HG03135 (cell line): ENCODE measurements around the gene PLEKHG3.
"Not testable (repeated sequence)": the region's sequence is repeated elsewhere in the genome, so short reads cannot be mapped to it uniquely, and the experiment has no call there.

Experiments used
- ATAC-seq: cut with Tn5 transposase; IDR thresholded peaks from one replicate; pipeline ENCODE4 v1.9.1; 2021; ENCODE audit warnings: mild to moderate bottlenecking, moderate library complexity; ENCODE audit not compliant: unreplicated experiment

The PLEKHG3 gene

GRCh38 chr14:64704143-64704742, at the start of gene PLEKHG3:
PLEKHG3 (plus strand) TSS chr14:64704424; CDS start chr14:64727632, 23,208 bp downstream.
- no peak for ATAC-seq

- ATAC-seq: no peak
These were observed 49.3 kb upstream of the PLEKHG3 start for GRCh38 chr14:64654901-64655300.

GRCh38 chr14:64656986-64657385, 47.2 kb upstream of the PLEKHG3 start:
- ATAC-seq: no peak

DNA sequence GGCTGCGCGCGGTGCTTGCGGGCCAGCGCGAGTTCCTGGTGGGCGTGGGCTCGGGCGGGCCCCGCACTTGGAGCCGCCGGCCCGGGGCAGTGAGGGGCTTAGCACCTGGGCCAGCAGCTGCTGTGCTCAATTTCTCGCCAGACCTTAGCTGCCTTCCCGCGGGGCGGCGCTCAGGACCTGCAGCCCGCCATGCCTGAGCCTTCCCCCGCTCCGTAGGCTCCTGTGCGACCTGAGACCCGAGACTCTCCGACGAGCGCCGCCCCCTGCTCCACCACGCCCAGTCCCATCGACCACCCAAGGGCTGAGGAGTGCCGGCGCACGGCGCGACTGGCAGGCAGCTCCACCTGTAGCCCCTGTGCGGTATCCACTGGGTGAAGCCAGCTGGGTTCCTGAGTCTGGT, 46.0 kb upstream of the PLEKHG3 start:
- no peak for ATAC-seq

DNA sequence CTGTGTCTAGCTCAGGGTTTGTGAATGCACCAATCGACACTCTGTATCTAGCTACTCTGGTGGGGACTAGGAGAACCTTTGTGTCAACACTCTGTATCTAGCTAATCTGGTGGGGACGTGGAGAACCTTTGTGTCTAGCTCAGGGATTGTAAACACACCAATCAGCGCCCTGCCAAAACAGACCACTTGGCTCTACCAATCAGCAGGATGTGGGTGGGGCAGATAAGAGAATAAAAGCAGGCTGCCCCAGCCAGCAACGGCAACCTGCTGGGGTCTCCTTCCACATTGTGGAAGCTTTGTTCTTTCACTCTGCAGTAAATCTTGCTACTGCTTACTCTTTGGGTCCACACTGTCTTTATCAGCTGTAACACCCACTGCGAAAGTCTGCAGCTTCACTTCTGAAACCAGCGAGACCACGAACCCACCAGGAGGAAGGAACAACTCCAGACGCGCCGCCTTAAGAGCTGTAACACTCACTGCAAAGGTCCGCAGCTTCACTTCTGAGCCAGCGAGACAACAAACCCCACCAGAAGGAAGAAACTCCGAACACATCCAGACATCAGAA, 45.4 kb upstream of the PLEKHG3 start:
- ATAC-seq: not testable (repeated sequence)

GRCh38 chr14:64659366-64659765, 44.9 kb upstream of the PLEKHG3 start:
- ATAC-seq: no peak

GRCh38 chr14:64663174-64663573, 41.0 kb upstream of the PLEKHG3 start:
- ATAC-seq: no peak

DNA sequence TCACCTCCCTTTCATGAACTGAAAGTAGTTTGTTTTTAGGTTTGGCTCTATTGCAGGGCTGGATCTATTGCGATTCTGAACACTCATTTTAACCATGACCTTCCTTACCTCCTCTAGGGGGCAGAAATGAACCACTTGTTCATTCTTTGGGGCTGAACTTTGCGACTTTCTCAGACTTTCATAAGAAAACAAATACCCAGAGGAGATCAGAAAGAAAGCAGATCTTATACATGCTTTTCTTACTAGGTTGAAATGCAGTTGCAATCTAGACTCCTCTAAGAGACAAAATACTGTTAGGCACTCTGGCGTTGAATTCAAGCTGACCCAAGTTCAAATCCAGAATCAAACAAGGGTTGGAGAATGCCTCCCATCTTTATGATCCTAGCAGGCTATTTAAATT, 32.6 kb upstream of the PLEKHG3 start:
- ATAC-seq: no peak

DNA sequence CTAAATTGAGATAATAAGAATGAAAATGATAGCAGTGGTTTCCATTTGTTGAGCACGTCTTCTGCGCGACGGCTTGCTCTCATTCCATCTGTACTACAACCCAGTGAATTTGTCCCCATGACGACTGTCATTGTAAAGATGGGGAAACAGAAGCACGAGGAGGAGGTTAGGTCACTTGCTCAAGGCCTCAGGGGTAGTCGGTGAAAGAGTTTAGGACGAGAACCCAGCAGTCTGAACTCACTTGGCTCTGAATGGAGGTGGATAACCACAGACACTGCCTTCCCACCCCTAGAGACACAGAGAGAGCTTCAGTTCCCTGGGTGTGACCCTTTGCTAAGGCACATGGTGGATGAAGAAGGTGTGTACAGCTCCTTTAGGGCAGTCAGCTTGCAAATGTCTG, 30.9 kb upstream of the PLEKHG3 start:
- no peak for ATAC-seq

DNA sequence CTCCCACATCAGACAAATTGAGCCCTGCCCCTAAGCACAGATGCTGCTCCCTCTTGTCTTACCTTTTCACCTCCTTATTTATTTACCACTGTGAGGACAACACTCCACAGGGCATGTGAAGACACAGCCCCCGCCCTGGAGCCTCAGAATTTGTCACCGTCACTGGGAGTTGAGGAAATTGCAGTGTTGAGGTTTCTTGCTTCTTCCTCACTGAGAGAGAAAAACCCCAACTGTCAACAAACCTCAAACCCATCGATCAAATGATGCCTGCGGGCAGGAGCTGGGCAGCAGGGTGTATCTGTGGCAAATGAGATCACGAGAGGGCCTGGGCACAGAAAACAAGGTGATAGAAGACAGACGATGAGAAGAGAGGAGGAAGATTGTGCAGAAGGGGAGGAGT, 30.5 kb upstream of the PLEKHG3 start:
- ATAC-seq: no peak

DNA sequence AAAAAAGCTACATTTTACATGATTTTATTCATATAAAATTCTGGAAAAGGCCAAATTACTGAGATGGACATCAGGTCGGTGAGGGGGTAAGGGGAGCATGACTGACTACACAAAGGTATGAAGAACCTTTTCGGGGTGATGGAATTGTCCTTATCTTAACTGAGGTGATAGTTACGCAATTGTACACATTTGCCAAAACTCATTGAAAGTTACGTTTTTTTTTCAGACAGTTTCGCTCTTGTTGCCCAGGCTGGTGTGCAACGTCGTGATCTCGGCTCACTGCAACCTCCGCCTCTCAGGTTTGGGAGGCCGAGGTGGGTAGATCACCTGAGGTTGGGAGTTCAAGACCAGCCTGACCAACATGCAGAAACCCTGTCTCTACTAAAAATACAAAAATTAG, 29.4 kb upstream of the PLEKHG3 start:
- no peak for ATAC-seq

DNA sequence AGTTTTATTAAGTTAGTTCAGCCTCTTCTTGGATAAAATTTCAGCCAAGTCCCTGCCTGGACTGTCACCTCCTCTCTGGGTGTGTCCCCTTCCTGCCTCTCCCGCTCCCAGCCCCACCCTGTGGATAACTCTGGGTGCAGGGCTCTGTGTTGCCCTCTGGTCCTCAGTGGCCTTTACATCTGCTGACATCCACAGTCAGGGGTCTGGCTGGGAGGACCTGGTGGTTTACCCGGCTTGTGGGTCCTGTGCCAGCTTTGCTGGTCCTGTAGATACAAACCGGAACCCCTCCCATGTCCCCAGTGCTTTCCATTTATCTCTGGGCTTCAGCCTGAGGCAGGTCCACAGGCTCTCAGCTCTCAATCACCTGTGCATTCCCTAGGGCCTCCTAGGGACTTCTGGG, 28.9 kb upstream of the PLEKHG3 start:
- no peak for ATAC-seq

GRCh38 chr14:64676410-64677008, 27.7 kb upstream of the PLEKHG3 start:
- no peak for ATAC-seq

- ATAC-seq: no peak
These were observed 24.1 kb upstream of the PLEKHG3 start for GRCh38 chr14:64680013-64680713.

- no peak for ATAC-seq
These were observed 23.5 kb upstream of the PLEKHG3 start for GRCh38 chr14:64680714-64681065.

GRCh38 chr14:64681796-64682710, 22.2 kb upstream of the PLEKHG3 start:
- no peak for ATAC-seq

GRCh38 chr14:64682843-64683242, 21.4 kb upstream of the PLEKHG3 start:
- ATAC-seq: no peak

- ATAC-seq: no peak
These were observed 21.0 kb upstream of the PLEKHG3 start for GRCh38 chr14:64683264-64683663.

DNA sequence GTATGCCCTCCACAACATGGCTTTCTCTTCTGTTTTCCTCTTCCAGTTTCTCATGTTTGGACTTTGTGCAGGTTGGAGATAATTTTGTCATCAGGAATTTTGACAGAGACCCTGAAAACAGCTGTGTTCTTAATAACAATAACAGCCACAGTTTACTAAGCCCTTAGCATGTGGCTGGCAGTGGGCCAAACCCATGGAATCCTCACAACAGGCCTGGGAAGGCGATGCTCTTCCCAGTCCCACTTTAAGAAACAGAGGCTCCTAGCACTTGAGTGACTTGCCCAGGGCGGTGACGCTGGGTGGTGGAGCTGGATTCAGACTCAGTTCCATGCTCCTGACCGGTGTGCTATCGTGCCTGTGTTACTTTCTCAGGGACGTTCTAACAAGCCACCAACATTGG, 20.1 kb upstream of the PLEKHG3 start:
- ATAC-seq: no peak

DNA sequence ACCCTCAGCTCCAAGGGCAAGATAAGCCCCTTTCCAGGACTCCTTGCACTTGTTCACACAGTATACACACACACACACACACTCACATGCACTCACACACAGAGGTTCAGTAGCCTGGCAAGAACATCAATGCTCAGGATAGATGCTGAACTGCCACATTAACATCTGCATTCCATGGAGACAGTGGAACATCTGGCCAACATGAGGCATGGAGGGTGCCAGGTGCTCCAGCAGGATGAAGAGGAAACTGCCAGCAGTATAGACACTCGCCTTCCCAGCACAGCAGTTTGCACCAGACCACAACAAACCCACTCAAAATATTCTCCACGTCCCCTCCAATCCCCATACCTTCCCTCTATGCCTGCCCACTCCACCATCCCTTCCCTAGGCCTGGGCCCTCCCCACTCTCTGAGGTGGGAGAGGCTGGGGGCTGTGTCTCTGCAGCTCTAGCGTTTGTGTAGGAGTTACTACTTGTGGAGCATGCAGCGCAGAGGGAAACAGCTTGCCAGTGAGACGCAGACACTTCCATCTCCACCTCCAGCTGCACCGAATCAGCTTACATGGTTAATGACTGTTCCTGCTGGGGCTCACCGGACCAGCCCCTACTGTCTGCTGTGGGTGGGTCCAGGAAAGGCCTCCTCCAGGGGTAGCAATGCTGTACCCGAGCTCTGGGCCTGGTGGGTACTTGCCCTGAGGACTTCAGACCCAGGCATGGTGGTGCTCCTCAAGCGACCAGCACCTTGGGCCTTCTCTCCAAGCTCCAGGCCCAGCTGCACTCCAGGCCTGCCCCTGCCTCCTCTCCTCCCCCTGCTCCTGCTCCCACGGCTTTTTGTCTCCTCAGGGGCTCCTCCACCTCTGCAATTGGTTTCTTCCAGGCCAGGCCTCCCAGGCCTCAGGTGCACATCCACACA, 18.6 kb upstream of the PLEKHG3 start:
- no peak for ATAC-seq
